ENCODE results near the gene SDK1. TPM values are rescaled to one million over a fixed set of nuclear protein-coding genes. Genes with fewer than 3 reads are reported as not detected.

Gene SDK1
- total RNA-seq, 2 experiments from 2014 or later: 0.20 to 0.25 TPM

DNA sequence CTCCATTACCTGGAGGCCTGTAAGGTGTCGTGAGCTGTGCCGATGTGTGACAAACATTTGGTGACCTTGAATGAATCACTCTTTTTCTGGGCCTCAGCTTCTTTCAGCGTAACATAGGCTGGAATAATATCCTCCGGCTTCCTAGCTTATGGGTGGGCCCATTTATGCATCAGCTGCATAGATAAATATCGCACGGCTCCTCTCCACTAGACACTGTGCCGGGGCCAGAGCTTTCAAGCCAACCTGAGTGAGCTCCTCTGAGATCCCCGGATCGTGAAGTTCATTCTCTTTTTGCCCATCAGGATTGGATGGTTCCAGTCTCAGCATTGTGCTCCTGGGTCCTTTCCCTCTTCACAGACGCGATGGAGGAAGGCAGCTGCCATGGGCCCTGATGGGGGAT, 806.8 kb downstream of the SDK1 start:
- POLR2A ChIA-PET: no interaction called here
- ATAC-seq (ENCODE audit: low read depth): no peak

DNA sequence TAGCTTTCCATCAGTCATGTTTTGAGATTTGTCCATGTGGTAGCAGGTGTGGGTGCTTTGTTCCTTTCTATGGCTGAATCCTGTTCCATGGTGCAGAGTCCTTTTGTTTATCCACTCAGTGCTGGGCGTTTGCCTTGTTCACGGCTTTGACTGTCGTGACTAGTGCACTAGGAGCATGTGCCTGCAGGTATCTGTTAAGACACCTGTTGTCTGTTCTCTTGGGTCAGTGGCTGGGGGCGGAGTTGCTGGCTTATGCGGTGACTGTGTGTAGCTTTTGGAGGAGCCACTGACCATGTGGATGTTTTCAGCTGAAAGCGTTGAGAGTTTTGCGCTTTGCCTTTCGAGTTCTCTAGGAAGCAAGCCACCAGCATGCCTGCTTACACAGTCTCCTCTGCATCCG, 807.9 kb downstream of the SDK1 start:
- H3K4me3 Mint-ChIP-seq: no peak overlapping the region
- no peaks in the 10 kb centered on the region for H3K27me3 Mint-ChIP-seq
- no peaks in the 10 kb centered on the region for H3K36me3 Mint-ChIP-seq
- POLR2A ChIA-PET: no interaction called here
- H3K4me1 Mint-ChIP-seq: no peaks in the 10 kb centered on the region
- ATAC-seq (ENCODE audit: low read depth) (no peak), DNase-seq (no peak)
- H3K9me3 Mint-ChIP-seq: no peaks in the 10 kb centered on the region
- no peak overlapping the region for H3K27ac Mint-ChIP-seq

More for the DNA sequence above, 806.8 kb downstream of the SDK1 start:
- Mint-ChIP-seq H3K4me3 (no peak overlapping the region), H3K36me3 (no peaks in the 10 kb centered on the region), H3K27me3 (no peaks in the 10 kb centered on the region), H3K4me1 (peaks cover 2% of the 10 kb centered on the region), H3K9me3 (no peaks in the 10 kb centered on the region), H3K27ac (no peak overlapping the region)
- no peak for DNase-seq

DNA sequence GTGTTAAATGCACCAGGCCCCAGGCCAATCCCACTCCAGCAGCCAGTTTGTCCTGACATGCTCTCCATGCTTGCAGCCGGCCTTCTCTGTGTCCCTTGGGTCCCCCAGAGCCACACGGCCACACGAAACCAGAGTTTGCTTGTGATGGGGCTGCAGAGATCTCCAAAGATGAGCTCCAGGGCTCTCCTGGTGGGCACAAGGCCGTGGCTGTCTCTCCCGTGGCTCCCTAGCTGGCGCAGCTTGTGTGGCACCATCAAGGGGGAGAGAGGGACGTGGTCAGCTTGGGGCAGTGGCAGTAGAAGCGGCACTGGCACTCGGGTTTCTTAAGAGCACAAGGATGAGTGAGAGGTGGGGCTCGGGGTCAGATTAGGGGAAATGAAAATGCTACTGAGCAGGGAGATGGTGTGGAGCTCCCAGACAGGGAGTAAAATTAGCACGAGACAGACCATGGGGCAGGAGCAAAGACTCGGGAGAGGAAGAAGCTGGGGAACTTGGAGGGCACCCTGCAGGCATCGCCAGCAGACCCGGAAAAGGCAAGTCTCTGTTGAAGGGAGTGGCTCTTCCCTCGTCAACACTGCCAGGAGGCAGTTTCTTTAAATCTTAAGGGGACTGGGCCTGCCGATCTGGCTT, 808.5 kb downstream of the SDK1 start:
- Mint-ChIP-seq H3K9me3 (no peaks in the 10 kb centered on the region), H3K36me3 (no peaks in the 10 kb centered on the region), H3K27ac (no peak overlapping the region), H3K4me3 (no peak overlapping the region), H3K27me3 (no peaks in the 10 kb centered on the region), H3K4me1 (no peaks in the 10 kb centered on the region)
- DNase-seq (no peak), ATAC-seq (ENCODE audit: low read depth) (no peak)
- POLR2A ChIA-PET: no interaction called here

DNA sequence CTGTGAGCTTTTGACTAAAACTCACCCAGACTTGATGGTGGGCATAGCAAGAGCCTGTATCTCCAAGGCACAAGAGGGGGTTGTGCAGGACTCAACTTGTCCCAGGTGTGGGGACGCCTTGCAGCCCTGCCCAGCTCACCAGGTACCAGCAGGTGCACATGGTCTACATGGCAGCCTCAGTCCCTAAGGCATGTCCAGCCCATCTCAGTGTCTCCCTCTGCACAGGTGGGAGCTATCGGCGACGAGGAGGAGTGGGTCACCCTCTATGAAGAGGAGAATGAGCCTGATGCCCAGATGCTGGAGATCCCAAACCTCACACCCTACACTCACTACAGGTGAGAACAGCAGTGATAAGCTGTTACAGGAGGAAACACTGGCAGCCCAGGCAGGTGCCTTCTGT, 809.4 kb downstream of the SDK1 start:
- DNase-seq (no peak), ATAC-seq (ENCODE audit: low read depth) (no peak)
- Mint-ChIP-seq H3K4me1 (no peaks in the 10 kb centered on the region), H3K9me3 (no peaks in the 10 kb centered on the region), H3K27me3 (no peaks in the 10 kb centered on the region), H3K27ac (no peak overlapping the region), H3K4me3 (no peak overlapping the region), H3K36me3 (no peaks in the 10 kb centered on the region)
- POLR2A ChIA-PET: no interaction called here

DNA sequence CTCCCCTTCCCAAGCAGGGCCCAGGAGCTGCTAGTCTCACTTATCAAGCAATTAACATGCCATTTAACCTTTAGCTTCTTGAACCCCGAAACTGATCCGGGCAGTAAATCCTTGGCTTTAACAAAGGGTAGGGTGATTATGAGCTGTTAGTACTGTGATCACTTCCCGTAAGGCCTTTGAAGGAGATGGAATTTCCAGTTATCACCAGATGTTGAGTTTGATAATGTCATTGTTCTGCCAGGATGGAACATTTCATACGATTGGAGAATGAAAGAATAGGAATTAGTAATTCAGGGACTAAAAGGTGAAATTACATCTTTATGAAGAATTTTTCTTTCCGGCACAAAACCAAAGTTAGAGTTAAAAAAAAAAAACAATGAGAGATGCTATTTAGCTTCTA, 810.1 kb downstream of the SDK1 start:
- Mint-ChIP-seq H3K27me3 (no peaks in the 10 kb centered on the region), H3K36me3 (no peaks in the 10 kb centered on the region), H3K4me1 (no peaks in the 10 kb centered on the region), H3K4me3 (no peak overlapping the region), H3K27ac (no peak overlapping the region), H3K9me3 (peaks cover 1% of the 10 kb centered on the region)
- DNase-seq (no peak), ATAC-seq (ENCODE audit: low read depth) (no peak)
- POLR2A ChIA-PET: no interaction called here

DNA sequence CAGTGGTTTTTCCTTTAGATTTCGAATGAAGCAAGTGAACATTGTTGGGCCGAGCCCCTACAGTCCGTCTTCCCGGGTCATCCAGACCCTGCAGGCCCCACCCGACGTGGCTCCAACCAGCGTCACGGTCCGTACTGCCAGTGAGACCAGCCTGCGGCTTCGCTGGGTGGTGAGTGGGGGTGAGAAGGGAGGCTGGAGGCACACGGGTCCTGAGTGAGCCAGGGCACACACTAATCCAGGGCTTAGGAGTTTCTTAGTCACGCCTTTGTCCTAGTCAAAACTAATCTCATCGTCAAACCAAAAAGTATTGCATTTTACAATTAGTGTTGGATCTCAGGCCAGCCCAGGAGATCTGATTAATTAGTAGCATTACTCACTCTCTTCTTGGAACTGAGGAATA, 812.2 kb downstream of the SDK1 start:
- H3K27me3 Mint-ChIP-seq: no peaks in the 10 kb centered on the region
- no peak overlapping the region for H3K4me3 Mint-ChIP-seq
- peaks cover 1% of the 10 kb centered on the region for H3K9me3 Mint-ChIP-seq
- DNase-seq: no peak
- ATAC-seq (ENCODE audit: low read depth): no peak
- POLR2A ChIA-PET: no interaction called here
- H3K27ac Mint-ChIP-seq: no peak overlapping the region
- no peaks in the 10 kb centered on the region for H3K36me3 Mint-ChIP-seq
- H3K4me1 Mint-ChIP-seq: no peaks in the 10 kb centered on the region

DNA sequence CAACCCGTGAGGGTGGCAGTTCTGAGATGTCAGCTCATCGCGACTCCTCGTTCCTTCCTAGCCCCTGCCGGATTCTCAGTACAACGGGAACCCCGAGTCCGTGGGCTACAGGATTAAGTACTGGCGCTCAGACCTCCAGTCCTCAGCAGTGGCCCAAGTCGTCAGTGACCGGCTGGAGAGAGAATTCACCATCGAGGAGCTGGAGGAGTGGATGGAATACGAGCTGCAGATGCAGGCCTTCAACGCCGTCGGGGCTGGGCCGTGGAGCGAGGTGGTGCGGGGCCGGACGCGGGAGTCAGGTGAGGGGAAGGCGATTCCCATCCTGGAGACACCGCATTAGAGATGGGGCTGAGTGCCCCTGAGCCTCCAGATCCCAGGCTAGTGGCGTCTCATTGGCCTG, 812.9 kb downstream of the SDK1 start:
- Mint-ChIP-seq H3K27me3 (no peaks in the 10 kb centered on the region), H3K36me3 (peaks cover 2% of the 10 kb centered on the region), H3K4me3 (no peak overlapping the region), H3K27ac (no peak overlapping the region), H3K4me1 (no peaks in the 10 kb centered on the region), H3K9me3 (peaks cover 5% of the 10 kb centered on the region)
- ATAC-seq (ENCODE audit: low read depth) (no peak), DNase-seq (no peak)
- POLR2A ChIA-PET: no interaction called here

DNA sequence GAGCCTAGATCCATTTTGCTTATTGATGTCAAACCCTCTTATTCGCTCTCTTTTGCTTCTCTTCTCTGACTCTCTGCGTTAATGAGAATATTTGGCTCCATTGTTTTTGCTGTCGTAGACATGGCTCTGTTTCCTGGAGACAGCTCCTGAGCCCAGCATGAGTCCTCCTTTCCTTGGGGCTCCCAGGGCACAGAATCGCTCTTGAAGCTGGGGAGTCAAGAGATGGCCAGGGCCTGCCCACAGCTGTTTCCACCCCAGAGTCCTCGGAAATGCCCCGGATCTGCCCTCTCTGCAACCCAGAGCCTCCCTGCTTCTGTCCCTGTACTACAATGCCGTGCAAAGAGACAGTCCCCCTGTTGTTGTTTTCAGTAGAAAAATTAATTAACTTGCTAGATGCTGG, 814.4 kb downstream of the SDK1 start:
- no peak overlapping the region for H3K4me3 Mint-ChIP-seq
- no peak overlapping the region for H3K27ac Mint-ChIP-seq
- ATAC-seq (ENCODE audit: low read depth) (no peak), DNase-seq (no peak)
- H3K27me3 Mint-ChIP-seq: peaks cover 2% of the 10 kb centered on the region
- POLR2A ChIA-PET: no interaction called here
- peaks cover 12% of the 10 kb centered on the region for H3K9me3 Mint-ChIP-seq
- peaks cover 2% of the 10 kb centered on the region for H3K36me3 Mint-ChIP-seq
- H3K4me1 Mint-ChIP-seq: no peaks in the 10 kb centered on the region

DNA sequence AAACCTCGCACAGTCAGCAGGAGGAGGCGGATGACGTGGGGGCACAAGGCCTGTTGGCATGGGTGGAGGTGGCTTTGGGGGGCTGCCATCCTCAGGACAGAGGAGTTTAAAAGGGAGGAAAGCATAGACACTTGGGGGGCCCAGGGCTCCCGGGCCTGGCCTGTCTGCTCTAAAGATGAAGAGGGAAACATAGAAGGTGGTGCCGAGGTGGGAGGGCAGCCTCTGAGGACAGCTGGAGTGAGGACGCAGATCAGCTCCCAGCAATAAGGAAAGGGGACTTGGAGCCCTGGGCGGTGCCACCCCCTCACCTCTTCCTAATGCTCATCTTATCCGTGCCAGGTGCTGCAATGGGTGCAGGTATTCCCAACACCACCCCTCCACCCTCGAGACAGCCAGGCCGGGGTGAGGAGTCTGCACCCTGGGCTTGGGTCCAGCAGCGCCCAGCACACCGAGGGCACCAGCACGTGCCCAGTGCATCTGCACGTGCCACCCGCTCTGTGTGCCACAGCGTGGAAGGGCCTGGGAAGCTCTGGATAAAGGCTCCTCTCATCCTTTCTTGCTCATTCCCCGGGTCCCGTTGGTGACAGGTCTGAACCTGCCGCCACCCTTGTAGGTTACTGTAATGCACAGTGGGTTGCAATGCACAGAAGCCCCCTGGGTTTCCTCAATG, 815.0 kb downstream of the SDK1 start:
- POLR2A ChIA-PET: no interaction called here
- DNase-seq (no peak), ATAC-seq (ENCODE audit: low read depth) (no peak)
- Mint-ChIP-seq H3K9me3 (peaks cover 12% of the 10 kb centered on the region), H3K36me3 (peaks cover 2% of the 10 kb centered on the region), H3K27me3 (peaks cover 2% of the 10 kb centered on the region), H3K4me1 (no peaks in the 10 kb centered on the region), H3K27ac (no peak overlapping the region), H3K4me3 (no peak overlapping the region)

DNA sequence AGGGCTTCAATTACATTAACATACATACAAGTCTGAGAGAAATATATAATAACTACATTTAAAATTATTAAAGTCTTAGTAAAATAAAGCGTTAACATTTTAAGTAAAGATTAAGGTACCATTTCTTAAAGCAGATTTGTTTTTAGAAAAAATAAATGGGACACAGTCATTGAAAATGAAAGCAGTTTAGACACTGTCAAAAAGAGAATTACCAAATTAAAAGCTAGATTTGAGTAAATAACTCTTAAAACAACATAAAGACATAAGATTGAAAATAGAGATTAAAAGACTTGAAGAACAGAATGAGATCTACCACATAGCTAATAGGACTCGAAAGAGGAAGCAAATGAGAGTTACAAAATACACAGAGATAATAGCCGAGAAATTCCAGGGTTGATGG, 818.8 kb downstream of the SDK1 start:
- DNase-seq: no peak
- Mint-ChIP-seq H3K4me1 (peaks cover 4% of the 10 kb centered on the region), H3K27me3 (peaks cover 10% of the 10 kb centered on the region), H3K27ac (no peak overlapping the region), H3K9me3 (peaks cover 25% of the 10 kb centered on the region), H3K4me3 (no peak overlapping the region), H3K36me3 (peaks cover 2% of the 10 kb centered on the region)
- ATAC-seq (ENCODE audit: low read depth): no peak
- POLR2A ChIA-PET: no interaction called here

DNA sequence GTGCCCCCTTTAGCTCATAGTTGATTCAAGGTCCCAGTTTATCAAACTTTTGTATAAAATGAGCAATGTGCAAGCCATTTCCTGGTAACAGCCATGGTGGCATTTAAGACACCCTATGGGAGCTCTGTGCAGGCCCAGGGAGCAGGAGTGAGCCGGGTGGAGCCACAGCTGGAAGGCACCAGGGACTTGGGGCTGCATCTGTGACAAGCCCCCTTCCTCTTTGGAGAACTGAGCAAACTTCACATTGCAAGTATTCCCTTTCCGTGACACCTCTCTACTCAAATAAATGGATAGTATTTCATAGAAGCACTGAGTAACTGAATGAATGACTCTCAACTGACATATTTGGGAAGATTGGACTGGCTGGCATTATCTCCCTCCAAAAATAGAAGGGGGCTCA, 822.3 kb downstream of the SDK1 start:
- ATAC-seq (ENCODE audit: low read depth) (no peak), DNase-seq (no peak)
- POLR2A ChIA-PET: no interaction called here
- peaks cover 29% of the 10 kb centered on the region for H3K9me3 Mint-ChIP-seq
- peaks cover 4% of the 10 kb centered on the region for H3K4me1 Mint-ChIP-seq
- H3K27ac Mint-ChIP-seq: no peak overlapping the region
- peaks cover 2% of the 10 kb centered on the region for H3K36me3 Mint-ChIP-seq
- H3K27me3 Mint-ChIP-seq: peaks cover 13% of the 10 kb centered on the region
- no peak overlapping the region for H3K4me3 Mint-ChIP-seq

DNA sequence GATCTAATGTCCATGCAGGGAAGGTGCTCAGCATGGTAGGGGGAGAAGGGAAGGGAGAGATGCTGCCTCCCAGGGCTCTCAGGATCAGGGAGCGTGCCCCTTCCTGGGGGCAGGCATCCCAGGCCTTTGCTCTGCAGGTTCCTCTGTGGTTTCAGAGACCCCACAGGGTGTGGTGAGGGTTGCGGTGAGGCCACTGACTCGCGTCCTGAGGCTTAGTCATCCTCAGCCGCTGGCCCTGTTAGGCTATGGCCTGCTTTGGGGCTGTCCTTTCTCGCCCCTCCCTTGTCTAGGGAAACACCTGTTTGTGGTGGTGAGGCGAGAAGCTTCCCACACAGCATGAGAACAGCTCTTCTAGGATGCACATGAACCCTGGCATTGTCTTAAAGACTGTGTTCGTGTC, 822.8 kb downstream of the SDK1 start:
- H3K4me1 Mint-ChIP-seq: peaks cover 4% of the 10 kb centered on the region
- peaks cover 13% of the 10 kb centered on the region for H3K27me3 Mint-ChIP-seq
- no peak for DNase-seq
- POLR2A ChIA-PET: no interaction called here
- H3K4me3 Mint-ChIP-seq: no peak overlapping the region
- peaks cover 26% of the 10 kb centered on the region for H3K9me3 Mint-ChIP-seq
- H3K27ac Mint-ChIP-seq: no peak overlapping the region
- H3K36me3 Mint-ChIP-seq: no peaks in the 10 kb centered on the region
- ATAC-seq (ENCODE audit: low read depth): no peak

DNA sequence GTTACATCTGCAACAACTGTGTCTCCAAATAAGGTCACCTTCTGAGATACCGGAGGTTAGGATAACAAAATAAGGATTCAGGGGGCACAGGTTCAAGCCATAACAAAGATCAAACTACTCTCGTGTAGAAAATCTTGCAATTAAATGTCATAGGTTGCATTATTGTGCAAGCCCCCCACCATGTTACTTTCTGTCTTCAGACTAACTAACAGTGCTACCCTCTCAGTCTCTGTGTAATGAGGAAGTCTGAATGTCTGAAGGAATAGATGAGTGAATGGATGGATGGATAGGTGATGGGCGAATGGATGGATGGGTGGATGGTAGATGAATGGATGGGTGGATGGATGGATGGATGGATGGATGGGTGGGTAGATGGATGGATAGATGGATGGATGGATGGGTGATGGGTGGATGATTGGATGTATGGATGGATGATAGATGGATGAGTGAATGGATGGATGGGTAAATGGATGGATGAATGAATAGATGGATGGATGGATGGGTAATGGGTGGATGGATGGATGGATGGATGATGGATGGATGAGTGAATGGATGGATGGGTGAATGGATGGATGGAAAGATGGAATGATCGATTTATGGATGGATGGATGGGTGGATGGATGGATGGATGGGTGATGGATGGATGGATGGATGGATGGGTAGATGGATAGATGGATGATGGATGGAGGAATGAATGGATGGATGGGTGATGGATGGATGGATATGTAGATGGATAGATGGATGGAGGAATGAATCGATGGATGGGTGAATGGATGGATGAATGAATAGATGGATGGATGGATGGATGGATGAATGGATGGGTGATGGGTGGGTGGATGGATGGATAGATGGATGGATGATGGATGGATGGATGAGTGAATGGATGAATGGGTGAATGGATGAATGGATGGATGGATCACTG, 823.8 kb downstream of the SDK1 start:
- Mint-ChIP-seq H3K27me3 (peaks cover 13% of the 10 kb centered on the region), H3K4me3 (no peak overlapping the region), H3K36me3 (no peaks in the 10 kb centered on the region), H3K27ac (no peak overlapping the region), H3K4me1 (peaks cover 4% of the 10 kb centered on the region), H3K9me3 (peaks cover 23% of the 10 kb centered on the region)
- POLR2A ChIA-PET: no interaction called here
- DNase-seq (no peak), ATAC-seq (ENCODE audit: low read depth) (no peak)

All from activated naive CD8-positive, alpha-beta T cell treated with anti-CD3 and anti-CD28 coated beads, Interleukin-2, amount 10 ng/mL, durations not matched to agents 7 days and 5 days (primary cell).